ENCODE measurements around the gene KIAA2012. TPM values are rescaled to one million over a fixed set of nuclear protein-coding genes. Genes with fewer than 3 reads are reported as not detected.

The KIAA2012 gene
- total and polyA plus RNA-seq, 2 of the 4 experiments (the other 2 are of a cell fraction): under 0.01 to 0.09 TPM

DNA sequence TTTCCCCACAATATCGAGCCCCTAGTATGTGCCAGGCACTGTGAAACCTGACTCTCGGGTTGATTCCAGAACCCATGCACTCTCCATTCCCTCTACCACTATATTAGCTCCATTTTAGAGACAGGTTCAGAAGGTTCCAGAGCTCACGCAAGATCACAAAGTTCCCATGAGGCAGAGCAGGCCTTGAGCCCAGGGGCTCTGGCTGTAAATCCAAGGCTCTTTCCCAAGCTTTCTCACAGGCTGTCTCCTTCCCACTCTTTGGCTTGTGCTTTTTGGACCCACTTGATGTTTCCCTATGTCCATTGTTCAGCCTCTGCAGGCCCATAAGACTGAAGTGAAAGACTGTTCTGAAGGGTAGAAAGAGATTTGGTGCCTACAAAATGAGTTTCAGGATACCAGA lies 15.7 kb downstream of the KIAA2012 start:
- no peak overlapping the region for H4K8ac ChIP-seq (ENCODE audit: low read depth in 2 of 2, low read length in 2 of 2)
- H3K27ac ChIP-seq (ENCODE audit: insufficient read depth, low read length): no peak overlapping the region
- WGBS, 2 experiments (ENCODE audit: extremely low coverage in 2 of 2, insufficient read length in 1 of 2): 100% methylated on average over 1 of the region's 3 CpGs; no CpG with 5 or more reads in 1 of the 2 experiments
- H2AK9ac ChIP-seq (replicated peaks; ENCODE audit: low read depth, low read length, poor library complexity): no peak overlapping the region
- H4K5ac ChIP-seq (ENCODE audit: low read depth, low read length): no peak overlapping the region
- H3K27me3 ChIP-seq (ENCODE audit: control insufficient read depth, insufficient read depth, low read length): no peaks in the 10 kb centered on the region; the same call in 1 of the 2 replicates
- no TSS peak for BruUV-seq (replicated peaks)
- dilution Hi-C loops (cut with HindIII; ENCODE audit: low sequenced_read_pairs, unreplicated experiment): no loop called here
- no peak overlapping the region for H2BK15ac ChIP-seq (ENCODE audit: low read depth, low read length)
- no peak overlapping the region for H2BK120ac ChIP-seq (ENCODE audit: low read depth, low read length)
- H2AFZ ChIP-seq (replicated peaks; ENCODE audit: low read length, poor library complexity): no peak overlapping the region
- no peaks in the 10 kb centered on the region for H3K79me1 ChIP-seq (ENCODE audit: low read depth in 1 of 2, low read length in 2 of 2)
- no peak overlapping the region for H3K18ac ChIP-seq (ENCODE audit: low read depth, low read length)
- no peak overlapping the region for H2AK5ac ChIP-seq (ENCODE audit: low read depth, low read length)
- no peak overlapping the region for H3K23ac ChIP-seq (ENCODE audit: low read depth, low read length)
- no peak overlapping the region for H3K14ac ChIP-seq (replicated peaks; ENCODE audit: low read depth, low read length)
- TF ChIP-seq RFX5 (IDR thresholded peaks at IDR 0.05; ENCODE audit: low read depth, low read length): no peak
- TF ChIP-seq, protein P1, sequence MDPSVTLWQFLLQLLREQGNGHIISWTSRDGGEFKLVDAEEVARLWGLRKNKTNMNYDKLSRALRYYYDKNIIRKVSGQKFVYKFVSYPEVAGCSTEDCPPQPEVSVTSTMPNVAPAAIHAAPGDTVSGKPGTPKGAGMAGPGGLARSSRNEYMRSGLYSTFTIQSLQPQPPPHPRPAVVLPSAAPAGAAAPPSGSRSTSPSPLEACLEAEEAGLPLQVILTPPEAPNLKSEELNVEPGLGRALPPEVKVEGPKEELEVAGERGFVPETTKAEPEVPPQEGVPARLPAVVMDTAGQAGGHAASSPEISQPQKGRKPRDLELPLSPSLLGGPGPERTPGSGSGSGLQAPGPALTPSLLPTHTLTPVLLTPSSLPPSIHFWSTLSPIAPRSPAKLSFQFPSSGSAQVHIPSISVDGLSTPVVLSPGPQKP (IDR thresholded peaks at IDR 0.05; ENCODE audit: borderline replicate concordance, low read depth, low read length): no peak
- TF ChIP-seq NFE2L2 (IDR thresholded peaks at IDR 0.05; ENCODE audit: low read depth, low read length): no peak
- no peak for TF ChIP-seq BHLHE40 (IDR thresholded peaks at IDR 0.05; ENCODE audit: low read depth, low read length)
- no peak for TF ChIP-seq CEBPB (IDR thresholded peaks at IDR 0.05; ENCODE audit: low read depth, low read length)
- no peak for TF ChIP-seq SMC3 (IDR thresholded peaks at IDR 0.05; ENCODE audit: low read depth, low read length)
- TF ChIP-seq, protein P2, sequence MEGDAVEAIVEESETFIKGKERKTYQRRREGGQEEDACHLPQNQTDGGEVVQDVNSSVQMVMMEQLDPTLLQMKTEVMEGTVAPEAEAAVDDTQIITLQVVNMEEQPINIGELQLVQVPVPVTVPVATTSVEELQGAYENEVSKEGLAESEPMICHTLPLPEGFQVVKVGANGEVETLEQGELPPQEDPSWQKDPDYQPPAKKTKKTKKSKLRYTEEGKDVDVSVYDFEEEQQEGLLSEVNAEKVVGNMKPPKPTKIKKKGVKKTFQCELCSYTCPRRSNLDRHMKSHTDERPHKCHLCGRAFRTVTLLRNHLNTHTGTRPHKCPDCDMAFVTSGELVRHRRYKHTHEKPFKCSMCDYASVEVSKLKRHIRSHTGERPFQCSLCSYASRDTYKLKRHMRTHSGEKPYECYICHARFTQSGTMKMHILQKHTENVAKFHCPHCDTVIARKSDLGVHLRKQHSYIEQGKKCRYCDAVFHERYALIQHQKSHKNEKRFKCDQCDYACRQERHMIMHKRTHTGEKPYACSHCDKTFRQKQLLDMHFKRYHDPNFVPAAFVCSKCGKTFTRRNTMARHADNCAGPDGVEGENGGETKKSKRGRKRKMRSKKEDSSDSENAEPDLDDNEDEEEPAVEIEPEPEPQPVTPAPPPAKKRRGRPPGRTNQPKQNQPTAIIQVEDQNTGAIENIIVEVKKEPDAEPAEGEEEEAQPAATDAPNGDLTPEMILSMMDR (conservative IDR thresholded peaks at IDR 0.05; ENCODE audit: low read depth, low read length): no peak
- no peak for TF ChIP-seq FOS (IDR thresholded peaks at IDR 0.05; ENCODE audit: low read depth, low read length)
- TF ChIP-seq POLR2A (IDR thresholded peaks at IDR 0.05; ENCODE audit: low read depth, low read length): no peak
- TF ChIP-seq, protein P3, sequence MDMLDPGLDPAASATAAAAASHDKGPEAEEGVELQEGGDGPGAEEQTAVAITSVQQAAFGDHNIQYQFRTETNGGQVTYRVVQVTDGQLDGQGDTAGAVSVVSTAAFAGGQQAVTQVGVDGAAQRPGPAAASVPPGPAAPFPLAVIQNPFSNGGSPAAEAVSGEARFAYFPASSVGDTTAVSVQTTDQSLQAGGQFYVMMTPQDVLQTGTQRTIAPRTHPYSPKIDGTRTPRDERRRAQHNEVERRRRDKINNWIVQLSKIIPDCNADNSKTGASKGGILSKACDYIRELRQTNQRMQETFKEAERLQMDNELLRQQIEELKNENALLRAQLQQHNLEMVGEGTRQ (IDR thresholded peaks at IDR 0.05; ENCODE audit: low read depth, low read length): no peak
- no peak for TF ChIP-seq MAFK (IDR thresholded peaks at IDR 0.05; ENCODE audit: low read depth, low read length)
- no peak for TF ChIP-seq RAD21 (IDR thresholded peaks at IDR 0.05; ENCODE audit: low read length)
- TF ChIP-seq MXI1 (IDR thresholded peaks at IDR 0.05; ENCODE audit: borderline replicate concordance, low read depth, low read length): no peak
- TF ChIP-seq CHD1 (IDR thresholded peaks at IDR 0.05; ENCODE audit: low read depth, low read length): no peak
- TF ChIP-seq MAZ (IDR thresholded peaks at IDR 0.05; ENCODE audit: borderline replicate concordance, low read depth, low read length): no peak
- TF ChIP-seq RCOR1 (IDR thresholded peaks at IDR 0.05; ENCODE audit: insufficient replicate concordance, low read length): no peak
- H4K20me1 ChIP-seq (ENCODE audit: insufficient read depth, low read length): no peaks in the 10 kb centered on the region
- H3K4me2 ChIP-seq (ENCODE audit: low read depth, low read length): no peak overlapping the region
- H2BK20ac ChIP-seq (ENCODE audit: low read depth, low read length): no peak overlapping the region
- peaks cover 11% of the 10 kb centered on the region for H3K4me1 ChIP-seq (ENCODE audit: control insufficient read depth, insufficient read depth, low read length)
- in situ Hi-C loops (cut with MboI; ENCODE audit: low sequenced_read_pairs): no loop called here
- intact Hi-C loops (cut with micrococcal nuclease): no loop called here
- no peak overlapping the region for H4K91ac ChIP-seq (ENCODE audit: insufficient read depth, low read depth, low read length)
- ChIA-PET POLR2A (ENCODE audit: unreplicated experiment) (no interaction called here), CTCF (interaction anchor here (1.1 kb wide), 1 partner anchor 249 kb away, joined by 3 read pairs; no protein-coding TSS in a partner anchor)
- H3K36me3 ChIP-seq (ENCODE audit: control insufficient read depth, insufficient read depth, low read length): no peaks in the 10 kb centered on the region
- H3K9me1 ChIP-seq (ENCODE audit: insufficient read depth, low read length): 0 out of 2 replicates have a peak, but pooled peaks cover 3% of the 10 kb centered on the region
- ATAC-seq (ENCODE audit: low read depth) (no peak), DNase-seq (no peak)
- H3K9me3 ChIP-seq (ENCODE audit: control insufficient read depth, insufficient read depth, low read length): no peaks in the 10 kb centered on the region
- no peak overlapping the region for H3K9ac ChIP-seq (ENCODE audit: low read depth, low read length)
- H2BK5ac ChIP-seq (ENCODE audit: low read depth, low read length, poor library complexity, severe bottlenecking): no peak overlapping the region
- no peak overlapping the region for H3K4me3 ChIP-seq (ENCODE audit: insufficient read depth, low read depth, low read length)
- no peak overlapping the region for H3K56ac ChIP-seq (ENCODE audit: extremely low read depth, insufficient read depth, low read length)
- no peak overlapping the region for H3K4ac ChIP-seq (ENCODE audit: low read depth, low read length)

All from IMR-90 (cell line).